Measurements from ENCODE around the gene RNF14.
"Not testable (repeated sequence)": the region's sequence is repeated elsewhere in the genome, so short reads cannot be mapped to it uniquely, and the experiment has no call there.

Gene RNF14, protein sequence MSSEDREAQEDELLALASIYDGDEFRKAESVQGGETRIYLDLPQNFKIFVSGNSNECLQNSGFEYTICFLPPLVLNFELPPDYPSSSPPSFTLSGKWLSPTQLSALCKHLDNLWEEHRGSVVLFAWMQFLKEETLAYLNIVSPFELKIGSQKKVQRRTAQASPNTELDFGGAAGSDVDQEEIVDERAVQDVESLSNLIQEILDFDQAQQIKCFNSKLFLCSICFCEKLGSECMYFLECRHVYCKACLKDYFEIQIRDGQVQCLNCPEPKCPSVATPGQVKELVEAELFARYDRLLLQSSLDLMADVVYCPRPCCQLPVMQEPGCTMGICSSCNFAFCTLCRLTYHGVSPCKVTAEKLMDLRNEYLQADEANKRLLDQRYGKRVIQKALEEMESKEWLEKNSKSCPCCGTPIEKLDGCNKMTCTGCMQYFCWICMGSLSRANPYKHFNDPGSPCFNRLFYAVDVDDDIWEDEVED

DNA sequence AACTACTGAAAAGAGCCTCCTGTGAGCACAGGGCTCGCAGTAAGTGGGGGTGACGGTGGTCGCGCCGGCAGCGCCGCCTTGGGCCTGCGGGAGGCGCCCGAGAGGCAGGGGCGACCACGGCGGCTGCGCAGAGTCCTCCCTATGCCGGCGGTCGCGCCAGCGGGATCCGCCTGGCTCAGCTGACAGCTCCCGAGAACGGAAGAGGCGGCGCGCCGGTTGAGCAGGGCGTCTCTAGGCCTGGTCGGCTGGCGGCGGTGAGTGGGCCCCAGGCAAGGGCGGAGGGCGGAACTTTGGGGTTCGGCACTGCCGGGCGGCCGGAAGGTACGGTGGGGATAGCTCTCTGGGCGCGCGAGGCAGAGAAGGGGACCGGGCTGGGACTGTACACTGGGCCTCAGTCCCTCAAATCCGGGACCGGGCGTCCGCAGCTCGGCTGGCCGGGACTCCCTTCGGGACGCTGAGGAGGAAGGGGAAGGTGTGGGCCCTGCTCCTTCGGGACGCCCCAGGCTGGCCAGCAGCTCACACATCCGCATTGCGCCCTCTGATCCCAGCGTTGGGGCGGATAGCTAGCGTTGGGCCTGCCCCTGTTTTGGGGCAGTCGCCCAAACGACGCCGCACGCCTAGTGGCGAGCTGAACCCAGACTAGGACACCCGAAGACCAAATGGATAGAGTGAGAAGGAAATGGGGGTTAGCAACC lies at the start of gene RNF14:
RNF14 (plus strand) TSS at position 192 of the 695 bp plus-strand sequence. CDS start 4,484 bp downstream, outside the sequence.
- in situ Hi-C loops (cut with MboI; ENCODE audit: low sequenced_read_pairs): no loop called here

DNA sequence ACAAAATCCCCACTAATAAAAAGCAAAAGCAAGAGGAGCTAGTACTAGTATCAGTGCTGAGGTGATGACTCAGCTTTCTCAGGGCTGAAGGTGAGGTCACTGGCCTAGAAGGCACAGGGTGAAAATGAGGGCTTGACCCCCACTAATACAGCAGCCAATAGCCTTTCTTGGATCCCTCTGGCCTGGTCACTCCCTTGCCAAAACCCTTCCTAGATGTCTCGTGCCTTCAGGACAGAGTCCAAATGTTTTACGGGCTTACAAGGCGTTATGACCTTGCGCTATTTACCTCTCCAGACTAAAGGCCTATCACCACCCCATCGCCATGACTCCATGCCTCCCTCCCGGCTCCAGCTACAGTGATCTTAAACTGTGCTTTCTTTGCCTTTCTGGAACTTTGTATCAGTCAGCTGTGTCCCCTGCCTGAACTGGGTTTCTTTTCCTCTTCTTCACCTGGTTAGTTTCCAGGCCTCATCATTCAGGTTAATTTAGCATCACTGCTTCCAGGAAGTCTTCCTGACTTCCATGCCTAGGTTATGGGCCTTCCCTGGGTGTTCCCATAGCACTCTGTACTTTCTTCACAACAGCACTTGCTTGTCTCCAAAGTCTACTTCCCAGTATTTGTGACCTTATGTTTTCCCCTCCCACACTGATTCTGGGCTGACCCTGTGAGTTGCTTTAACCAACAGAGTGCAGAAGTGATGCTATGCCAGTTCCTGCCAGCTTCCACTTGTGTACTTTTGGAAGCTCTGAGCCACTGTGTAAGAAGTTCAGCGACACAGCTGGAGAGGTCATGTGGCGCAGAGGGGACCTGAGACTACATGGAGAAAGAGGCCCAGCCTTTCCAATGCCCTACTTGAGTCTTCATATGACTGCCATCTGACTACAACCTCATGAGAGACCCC lies 49.4 kb upstream of the RNF14 start:
- in situ Hi-C loops (cut with MboI; ENCODE audit: low sequenced_read_pairs): no loop called here

DNA sequence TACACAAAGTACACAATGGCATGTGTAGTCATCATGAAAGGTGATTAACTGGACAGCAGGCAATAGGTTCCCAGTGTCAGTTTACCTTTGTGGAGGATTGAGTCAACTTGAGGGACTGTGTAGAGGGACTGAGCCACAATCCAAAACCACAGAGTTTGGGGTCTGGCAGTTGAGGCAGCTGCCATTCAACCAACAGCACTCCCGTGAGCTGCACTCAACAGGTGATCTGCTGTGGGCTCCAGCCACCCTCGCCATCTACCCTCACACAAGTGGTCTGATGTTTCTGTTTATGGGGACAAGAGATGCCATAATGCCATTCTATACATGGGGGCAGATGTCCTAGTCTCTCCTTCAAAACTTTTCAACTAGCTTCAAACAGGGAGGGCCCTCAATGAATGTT lies 48.1 kb upstream of the RNF14 start:
- in situ Hi-C loops (cut with MboI; ENCODE audit: low sequenced_read_pairs): no loop called here

DNA sequence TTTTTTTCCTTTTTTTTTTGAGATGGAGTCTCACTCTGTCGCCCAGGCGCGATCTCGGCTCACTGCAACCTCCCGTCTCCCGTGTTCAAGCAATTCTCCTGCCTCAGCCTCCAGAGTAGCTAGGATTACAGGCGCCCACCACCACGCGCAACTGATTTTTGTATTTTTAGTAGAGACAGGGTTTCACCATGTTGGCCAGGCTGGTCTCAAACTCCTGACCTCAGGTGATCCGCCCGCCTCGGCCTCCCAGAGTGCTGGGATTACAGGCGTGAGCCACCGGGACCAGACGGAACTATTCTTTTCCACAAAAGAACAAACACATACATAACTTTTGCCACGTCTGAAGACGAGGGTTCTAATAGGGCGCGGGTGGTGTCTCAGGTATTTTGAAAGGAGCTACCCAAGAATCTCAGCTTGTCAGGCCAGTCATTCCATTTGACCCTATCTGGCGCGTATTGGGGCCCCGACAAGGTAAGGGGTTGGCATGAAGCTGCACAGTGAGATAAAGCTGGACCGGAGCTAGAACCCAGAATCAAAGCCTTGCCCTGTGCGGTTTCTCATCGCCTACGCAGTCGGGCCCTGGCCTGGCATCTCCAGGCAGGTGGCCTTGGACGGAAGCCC lies 46.0 kb upstream of the RNF14 start:
- in situ Hi-C loops (cut with MboI; ENCODE audit: low sequenced_read_pairs): not testable (repeated sequence)

DNA sequence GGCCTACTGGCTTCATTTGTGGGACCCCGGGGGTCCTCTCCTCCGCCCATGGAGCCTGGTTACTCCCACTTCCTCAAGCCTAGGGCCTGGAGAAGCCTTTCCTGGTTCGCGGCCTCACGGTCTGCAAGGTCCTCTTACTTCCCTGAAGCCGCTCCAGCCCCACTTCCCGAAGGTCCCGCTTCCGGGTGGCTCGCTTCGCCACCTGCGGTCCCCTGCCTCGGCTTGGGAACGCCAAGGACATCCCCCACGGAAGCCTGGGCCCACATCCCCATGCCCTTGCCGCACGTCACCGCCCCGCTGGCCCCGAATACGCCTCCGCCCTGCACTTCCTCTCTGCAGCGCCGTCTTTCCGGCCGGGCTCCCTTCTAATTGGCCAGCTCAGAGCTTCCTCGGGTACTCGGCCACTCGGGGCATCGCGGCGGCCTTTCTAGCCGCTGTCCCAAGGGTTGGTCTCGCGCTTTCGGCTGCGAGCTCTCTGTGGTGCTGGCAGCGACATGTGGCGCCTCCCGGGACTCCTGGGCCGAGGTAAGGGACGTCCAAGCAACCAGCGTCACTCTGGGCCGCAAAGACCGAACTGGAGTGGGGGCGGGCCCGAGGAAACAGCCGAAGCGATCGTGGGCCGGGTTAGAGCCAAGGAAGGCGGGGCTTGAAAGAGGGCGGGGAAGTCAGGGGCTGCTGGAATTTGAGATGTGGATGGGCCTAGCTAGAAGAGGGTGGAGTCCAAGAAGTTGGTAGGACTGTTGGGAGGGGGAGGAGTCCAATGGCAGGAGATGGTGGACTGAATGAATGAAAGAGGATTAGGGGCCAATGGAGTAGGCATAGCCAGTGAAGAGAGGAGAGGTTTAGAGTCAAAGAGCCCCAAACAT lies 45.2 kb upstream of the RNF14 start, which contains the start of gene DELE1:
DELE1 (plus strand) TSS at position 424 of the 866 bp plus-strand sequence; CDS start at position 495, 71 bp downstream.
- in situ Hi-C loops (cut with MboI; ENCODE audit: low sequenced_read_pairs): no loop called here

DNA sequence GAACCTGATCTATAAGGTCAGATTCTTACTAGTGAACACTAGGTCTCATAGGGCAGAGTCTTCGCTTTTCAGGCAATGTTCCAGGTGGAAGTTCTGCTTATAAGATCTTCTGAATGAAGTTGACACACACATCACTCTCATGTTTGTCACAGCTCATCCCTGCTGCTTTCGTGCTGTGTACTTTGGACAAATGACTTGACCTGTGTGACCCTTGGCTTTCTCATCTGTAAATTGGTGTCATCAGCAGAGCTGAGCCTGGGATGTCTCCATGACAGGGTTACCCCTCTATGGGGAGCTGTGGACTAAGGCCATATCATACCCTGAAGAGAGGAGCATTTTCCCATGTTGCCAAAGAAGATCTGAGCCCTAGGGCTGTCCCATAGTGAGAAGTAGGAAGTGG lies 42.5 kb upstream of the RNF14 start:
- in situ Hi-C loops (cut with MboI; ENCODE audit: low sequenced_read_pairs): no loop called here

DNA sequence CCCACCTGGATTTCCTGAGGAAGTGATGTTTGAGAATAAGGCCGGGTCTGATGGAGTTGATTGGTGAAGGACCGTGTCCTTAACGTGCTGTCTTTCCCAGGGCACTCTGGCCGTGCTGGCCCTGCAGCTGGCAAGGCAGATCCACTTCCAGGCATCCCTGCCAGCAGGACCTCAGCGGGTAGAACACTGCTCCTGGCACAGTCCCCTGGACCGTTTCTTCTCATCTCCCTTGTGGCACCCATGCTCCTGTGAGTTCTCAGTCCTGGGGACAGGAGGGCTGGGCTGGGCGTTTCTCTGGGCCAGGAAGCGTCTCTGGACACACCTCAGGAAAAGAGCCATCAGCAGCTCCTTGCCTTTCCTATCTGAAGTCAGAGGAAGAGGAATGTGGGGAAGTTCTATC lies 40.9 kb upstream of the RNF14 start:
- in situ Hi-C loops (cut with MboI; ENCODE audit: low sequenced_read_pairs): no loop called here

DNA sequence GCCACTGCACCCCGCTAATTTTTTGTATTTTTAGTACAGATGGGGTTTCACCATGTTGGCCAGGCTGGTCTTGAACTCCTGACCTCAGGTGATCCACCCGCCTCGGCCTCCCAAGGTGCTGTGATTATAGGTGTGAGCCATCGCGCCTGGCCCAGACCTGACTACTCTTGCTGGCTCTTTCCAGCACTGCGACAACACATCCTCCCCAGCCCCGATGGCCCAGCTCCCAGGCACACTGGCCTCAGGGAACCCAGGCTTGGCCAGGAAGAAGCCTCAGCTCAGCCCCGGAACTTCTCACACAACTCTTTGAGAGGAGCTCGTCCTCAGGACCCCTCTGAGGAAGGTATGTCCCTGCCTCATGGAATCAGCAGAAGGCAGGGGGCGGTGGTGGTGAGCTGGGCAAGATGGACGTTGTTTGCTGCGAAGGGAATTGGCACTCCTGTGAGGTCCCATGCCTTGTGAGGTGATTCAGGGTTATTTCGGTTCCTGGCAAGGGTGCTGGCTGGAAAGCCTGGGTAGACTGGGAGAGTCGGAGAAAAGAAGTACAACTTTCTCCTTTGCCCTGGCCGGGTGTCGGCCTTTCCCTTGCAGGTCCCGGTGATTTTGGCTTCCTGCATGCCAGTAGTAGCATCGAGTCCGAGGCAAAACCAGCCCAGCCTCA lies 39.4 kb upstream of the RNF14 start:
- in situ Hi-C loops (cut with MboI; ENCODE audit: low sequenced_read_pairs): no loop called here

DNA sequence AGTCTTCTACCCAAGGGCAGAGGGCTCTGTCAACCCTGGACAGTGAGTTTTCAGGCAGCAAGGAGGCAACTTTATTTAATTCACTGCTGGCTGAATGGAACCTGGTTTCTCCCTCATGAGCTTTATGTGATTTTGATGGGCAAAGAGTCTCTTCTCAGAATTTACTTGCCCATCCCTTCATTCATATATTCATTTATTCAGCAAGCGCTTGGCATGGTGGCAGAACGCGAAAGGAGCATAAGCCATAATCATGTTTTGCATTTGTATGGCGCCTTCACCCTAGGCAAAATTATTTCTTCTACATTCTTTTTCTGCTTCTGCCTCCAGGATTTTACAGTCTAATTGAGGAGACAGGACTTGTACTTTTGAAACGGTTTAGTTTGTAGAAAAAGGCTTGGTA lies 37.2 kb upstream of the RNF14 start:
- in situ Hi-C loops (cut with MboI; ENCODE audit: low sequenced_read_pairs): no loop called here

DNA sequence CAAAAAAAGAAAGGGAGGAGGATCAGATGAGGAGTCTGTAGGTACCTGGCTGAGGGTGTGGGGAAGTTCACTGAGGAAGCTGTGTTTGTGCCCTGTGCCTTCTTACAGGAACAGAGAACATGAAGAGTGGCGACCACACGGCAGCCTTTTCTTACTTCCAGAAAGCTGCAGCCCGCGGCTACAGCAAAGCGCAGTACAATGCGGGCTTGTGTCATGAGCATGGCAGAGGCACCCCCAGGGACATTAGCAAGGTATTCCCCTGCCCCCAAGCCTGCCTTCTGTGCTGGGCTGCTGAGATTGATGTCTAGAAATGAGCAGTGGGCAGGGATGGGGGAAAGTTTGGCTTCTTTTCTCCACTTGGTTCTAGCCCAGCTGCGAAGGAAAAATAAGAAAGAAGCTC lies 35.8 kb upstream of the RNF14 start:
- in situ Hi-C loops (cut with MboI; ENCODE audit: low sequenced_read_pairs): no loop called here

DNA sequence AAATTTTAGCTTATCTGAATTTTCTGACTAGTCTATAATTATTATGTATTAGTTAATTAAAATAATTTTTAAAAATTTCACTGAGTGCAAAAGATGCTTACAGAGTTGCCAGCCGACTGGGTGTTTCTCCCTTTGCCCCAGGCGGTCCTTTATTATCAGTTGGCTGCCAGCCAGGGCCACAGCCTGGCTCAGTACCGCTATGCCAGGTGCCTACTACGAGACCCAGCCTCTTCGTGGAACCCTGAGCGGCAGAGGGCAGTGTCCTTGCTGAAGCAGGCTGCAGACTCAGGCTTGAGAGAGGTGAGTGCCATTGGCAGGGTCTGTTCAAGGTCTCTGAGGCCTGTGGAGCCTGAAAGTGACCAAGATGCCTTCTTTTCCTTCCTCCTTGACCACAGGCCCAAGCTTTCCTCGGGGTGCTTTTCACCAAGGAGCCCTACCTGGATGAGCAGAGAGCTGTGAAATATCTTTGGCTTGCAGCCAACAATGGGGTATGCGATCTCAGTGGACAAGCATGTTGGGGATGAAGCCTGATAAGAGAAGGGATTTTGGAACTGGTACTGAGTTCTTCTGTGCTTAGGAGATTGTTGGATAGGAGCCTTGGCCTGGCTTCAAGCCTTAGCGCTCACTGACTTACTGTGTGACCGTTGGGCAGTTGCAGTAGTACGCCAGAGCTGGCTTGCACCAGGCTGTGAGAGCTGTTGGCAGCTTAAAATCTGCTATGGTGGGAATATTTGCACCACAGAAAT lies 34.6 kb upstream of the RNF14 start:
- in situ Hi-C loops (cut with MboI; ENCODE audit: low sequenced_read_pairs): no loop called here

DNA sequence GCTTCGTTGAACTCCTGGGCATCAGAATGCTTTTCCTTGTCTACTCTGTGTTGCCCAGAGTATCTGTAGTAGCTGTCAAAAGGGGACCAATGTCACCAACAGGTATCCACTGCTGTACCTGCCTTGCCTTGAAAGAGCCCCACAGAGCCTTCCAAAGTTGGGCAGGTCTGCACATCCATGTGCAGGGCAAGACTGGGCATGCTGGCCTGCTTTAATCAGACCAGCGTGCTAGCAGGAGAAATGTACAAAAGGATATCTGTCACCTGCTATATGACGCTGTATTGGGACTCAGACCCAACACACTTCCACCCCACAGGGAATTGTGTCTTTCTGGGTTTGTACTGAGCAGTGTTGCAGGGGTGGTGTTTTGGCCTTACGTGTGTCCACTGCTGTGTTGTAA lies 33.4 kb upstream of the RNF14 start:
- in situ Hi-C loops (cut with MboI; ENCODE audit: low sequenced_read_pairs): no loop called here

DNA sequence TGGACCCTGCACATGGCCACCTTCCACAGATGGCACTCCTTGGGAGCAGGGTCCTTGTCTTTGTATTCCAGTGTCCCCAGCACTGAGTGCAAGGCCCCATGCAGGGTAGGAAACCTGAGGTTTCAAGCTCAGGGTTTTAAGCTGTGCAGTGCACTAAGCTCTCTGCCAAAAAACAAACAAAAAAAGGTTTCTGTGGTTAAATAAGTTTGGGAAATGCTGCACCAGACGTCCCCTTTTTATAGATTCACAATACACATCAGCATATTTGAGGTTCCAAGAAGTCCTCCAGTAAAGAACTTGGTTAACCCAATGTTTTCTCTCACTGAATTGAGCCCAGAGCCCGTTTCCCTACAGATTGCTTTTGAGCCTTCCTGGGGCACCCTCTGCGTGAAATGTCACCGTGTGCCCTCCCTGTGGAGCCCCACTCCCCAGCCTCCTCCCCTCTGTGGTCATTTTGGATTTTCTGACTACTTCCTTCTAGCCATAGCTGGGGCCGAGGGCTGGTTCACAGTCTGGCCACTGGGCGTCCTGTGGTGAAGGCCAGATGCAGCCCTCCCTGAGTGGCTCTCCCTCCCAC lies 28.1 kb upstream of the RNF14 start:
- in situ Hi-C loops (cut with MboI; ENCODE audit: low sequenced_read_pairs): no loop called here

DNA sequence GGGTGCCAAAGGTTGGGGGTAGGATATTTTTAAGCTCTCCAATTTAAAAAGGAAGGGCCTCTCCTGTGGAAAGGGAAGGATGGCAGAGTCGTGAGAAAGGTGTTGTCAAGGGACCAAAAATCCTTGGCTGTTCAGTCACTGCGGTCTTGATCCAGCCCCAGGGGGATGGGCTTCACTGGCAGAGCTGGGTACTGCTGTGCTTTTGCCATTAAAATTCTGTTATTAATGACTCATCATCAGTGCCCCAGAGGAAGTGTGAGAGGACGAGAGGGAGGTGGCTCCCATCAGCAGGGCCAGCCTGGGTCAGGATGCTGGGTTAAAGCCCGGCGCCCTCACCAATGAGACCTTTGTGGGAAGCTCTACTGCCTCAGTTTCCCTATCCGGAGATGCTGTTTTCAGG lies 27.6 kb upstream of the RNF14 start:
- in situ Hi-C loops (cut with MboI; ENCODE audit: low sequenced_read_pairs): no loop called here

DNA sequence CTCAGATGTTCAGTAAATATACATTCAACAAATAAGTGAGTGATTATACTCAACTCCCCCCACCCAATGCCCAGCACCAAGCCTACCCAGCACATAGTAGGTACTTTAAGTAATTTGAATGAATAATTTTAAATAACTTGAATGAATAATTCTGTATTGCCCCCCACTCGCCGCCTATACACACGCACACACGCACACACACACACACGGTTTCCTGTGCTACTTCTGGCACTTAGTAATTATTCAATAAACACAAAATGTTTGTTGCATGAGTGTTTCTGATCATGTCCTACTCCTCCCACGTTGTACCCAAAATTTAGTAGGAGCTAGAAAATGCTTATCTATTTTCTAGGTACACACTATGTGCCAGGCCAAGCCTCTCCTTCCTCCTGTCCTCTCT lies 27.1 kb upstream of the RNF14 start:
- in situ Hi-C loops (cut with MboI; ENCODE audit: low sequenced_read_pairs): no loop called here

DNA sequence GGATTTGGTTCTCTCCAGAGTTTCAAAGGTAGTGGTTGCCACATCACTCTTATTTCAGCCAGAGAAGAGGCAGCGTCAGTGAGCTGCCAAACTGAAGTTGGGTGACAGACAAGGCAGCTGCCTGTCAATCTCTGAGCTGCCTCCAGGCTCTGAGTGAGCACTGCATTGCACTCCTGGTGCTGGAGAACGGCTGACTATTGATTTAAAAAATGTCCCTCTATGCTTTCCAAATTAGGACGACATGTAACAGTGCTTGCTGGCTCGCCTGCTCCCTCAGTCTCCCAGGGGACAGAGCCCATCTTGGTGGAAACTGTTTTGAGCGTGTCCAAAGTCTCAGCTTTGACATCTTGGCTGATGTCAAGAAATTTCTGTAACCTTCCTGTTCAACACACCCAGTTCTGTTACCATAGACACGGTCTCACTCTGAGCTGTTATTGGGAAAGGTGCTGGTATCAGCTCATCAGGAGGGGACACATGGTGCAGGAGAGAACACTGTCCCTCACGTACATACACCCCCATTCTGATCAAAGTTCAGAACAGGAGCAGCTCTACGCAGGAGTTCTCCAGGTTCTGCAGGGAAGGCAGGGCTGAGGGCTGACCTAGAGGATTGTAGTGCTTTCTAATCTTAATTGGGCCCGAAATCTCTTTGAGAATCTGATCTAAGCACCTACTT lies 26.6 kb upstream of the RNF14 start:
- in situ Hi-C loops (cut with MboI; ENCODE audit: low sequenced_read_pairs): no loop called here

DNA sequence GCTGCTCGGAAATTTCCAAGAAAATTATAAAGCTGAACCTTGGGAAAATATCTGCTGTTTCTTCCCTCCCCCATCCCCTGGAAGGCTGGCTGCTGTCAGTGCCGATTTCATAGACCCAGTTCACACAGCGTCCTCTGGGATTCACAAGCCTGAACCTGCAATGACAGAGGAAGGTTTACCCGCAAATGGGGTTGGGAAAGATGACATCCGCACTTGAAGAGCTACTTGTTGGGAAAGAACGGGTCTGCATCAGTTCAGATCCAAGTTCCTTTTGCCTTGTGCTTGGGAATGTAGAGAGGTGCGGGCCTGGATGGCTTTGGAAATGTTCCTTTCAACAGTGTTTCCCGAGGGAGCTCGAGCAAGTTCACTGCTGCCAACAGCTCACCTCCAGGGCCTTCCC lies 24.8 kb upstream of the RNF14 start:
- in situ Hi-C loops (cut with MboI; ENCODE audit: low sequenced_read_pairs): no loop called here

All from hTERT RPE-1 (cell line).